H1 (cell line): ENCODE measurements around the gene PLEKHA1. TPM values are rescaled to one million over a fixed set of nuclear protein-coding genes. Genes with fewer than 3 reads are reported as not detected.

ENCODE experiments used
- CTCF ChIA-PET: fragments of 300-600 bp; sonication (Branson Sonifier 250); formaldehyde crosslinking; loops from one replicate; lab custom pipeline; 2021; ENCODE audit not compliant: partially characterized antibody; lab: Charles Lee
- POLR2A ChIA-PET: fragments of 300-600 bp; sonication (Branson Sonifier 250); formaldehyde crosslinking; loops from one replicate; lab custom pipeline; 2021; ENCODE audit warnings: inconsistent platforms; ENCODE audit not compliant: partially characterized antibody; lab: Charles Lee
- DNase-seq, 2 experiments: peaks; one replicate each; pipeline versions ENCODE4 v3.0.0 to v3.0.0-alpha.2; 2010 to 2022; ENCODE audit warnings: low spot score in 2 of 2, low read depth in 1 of 2, mixed read lengths in 1 of 2
- FAIRE-seq: peaks from 2 replicates; lab custom pipeline; 2011; peaks lifted over from hg19 to GRCh38; lab: Jason Lieb, UNC
- H2AFZ ChIP-seq: 2 replicates; pipeline ENCODE4 v1.8.1; 2012; ENCODE audit warnings: low read length, inconsistent platforms
- H2AK5ac ChIP-seq: 2 replicates; pipeline ENCODE4 v1.6.1; 2013; ENCODE audit warnings: low read depth, low read length
- H2BK120ac ChIP-seq: replicated peaks from 2 replicates; pipeline ENCODE3; 2013; ENCODE audit warnings: low read depth, low read length, inconsistent platforms
- H2BK12ac ChIP-seq: 2 replicates; pipeline ENCODE4 v1.6.1; 2013; ENCODE audit warnings: low read depth, low read length
- H2BK15ac ChIP-seq: 2 replicates; pipeline ENCODE4 v1.6.1; 2013; ENCODE audit warnings: low read length
- H2BK20ac ChIP-seq: 2 replicates; pipeline ENCODE4 v1.6.1; 2013; ENCODE audit warnings: low read length
- H2BK5ac ChIP-seq: 2 replicates; pipeline ENCODE4 v1.6.1; 2013; ENCODE audit warnings: low read depth, low read length
- H3K14ac ChIP-seq: 2 replicates; pipeline ENCODE4 v1.6.1; 2013; ENCODE audit warnings: inconsistent platforms; ENCODE audit not compliant: insufficient read length
- H3K18ac ChIP-seq: 2 replicates; pipeline ENCODE4 v1.6.1; 2013; ENCODE audit warnings: low read length; ENCODE audit errors: extremely low read depth
- H3K23ac ChIP-seq: 2 replicates; pipeline ENCODE4 v1.6.1; 2013; ENCODE audit warnings: inconsistent platforms; ENCODE audit not compliant: insufficient read length
- H3K23me2 ChIP-seq: 2 replicates; pipeline ENCODE4 v1.6.1; 2013; ENCODE audit warnings: low read depth, low read length
- H3K27ac ChIP-seq: 2 replicates; pipeline ENCODE4 v1.6.1; 2011; ENCODE audit warnings: low read depth, low read length, inconsistent platforms
- H3K27me3 ChIP-seq, 4 experiments: replicated peaks in 1 of 4; 1 replicate in 1 of 4; 2 replicates in 3 of 4; pipeline versions ENCODE4 v1.6.1 to v1.8.1; 2011 to 2013; ENCODE audit warnings: low read length in 3 of 4, mild to moderate bottlenecking in 3 of 4, inconsistent platforms in 2 of 4, mixed read lengths in 2 of 4, moderate library complexity in 1 of 4; ENCODE audit not compliant: control insufficient read depth in 3 of 4, insufficient read depth in 3 of 4; ENCODE audit errors: extremely low read depth in 1 of 4
- H3K36me3 ChIP-seq, 4 experiments: 2 replicates each; pipeline versions ENCODE4 v1.6.1 to v1.8.1; 2011 to 2013; ENCODE audit warnings: mild to moderate bottlenecking in 4 of 4, low read length in 3 of 4, moderate library complexity in 2 of 4, control low read depth in 1 of 4, inconsistent platforms in 1 of 4; ENCODE audit not compliant: insufficient read depth in 4 of 4, control insufficient read depth in 2 of 4
- H3K4ac ChIP-seq: replicated peaks from 2 replicates; pipeline ENCODE3; 2013; ENCODE audit warnings: low read length, low read depth, mixed read lengths, inconsistent platforms; ENCODE audit not compliant: insufficient read length
- H3K4me1 ChIP-seq, 4 experiments: replicated peaks in 1 of 4; 1 replicate in 1 of 4; 2 replicates in 3 of 4; pipeline versions ENCODE4 v1.6.1 to v1.8.1; 2011 to 2013; ENCODE audit warnings: low read length in 3 of 4, inconsistent platforms in 2 of 4, mixed read lengths in 1 of 4; ENCODE audit not compliant: insufficient read depth in 4 of 4, control insufficient read depth in 3 of 4
- H3K4me2 ChIP-seq, 2 experiments: 2 replicates each; pipeline versions ENCODE4 v1.6.1 to v1.8.1; 2011 to 2013; ENCODE audit warnings: low read depth in 2 of 2, low read length in 2 of 2, control low read depth in 1 of 2, inconsistent platforms in 1 of 2, mild to moderate bottlenecking in 1 of 2; ENCODE audit not compliant: insufficient read depth in 1 of 2
- H3K4me3 ChIP-seq, 4 experiments: fragments of 200-600, 300-600 bp in 1 of 4; sonication (generic), shearing (Covaris generic), sonication (Bioruptor Twin) in 1 of 4; 2 replicates each; pipeline versions ENCODE4 v1.5.1 to v1.8.1; 2011 to 2016; ENCODE audit warnings: low read length in 4 of 4, low read depth in 3 of 4, control low read depth in 2 of 4, inconsistent platforms in 2 of 4, mild to moderate bottlenecking in 2 of 4, mixed read lengths in 1 of 4, moderate library complexity in 1 of 4; ENCODE audit not compliant: insufficient read depth in 2 of 4; ENCODE audit errors: extremely low read depth in 1 of 4
- H3K56ac ChIP-seq: replicated peaks from 2 replicates; pipeline ENCODE3; 2013; ENCODE audit warnings: low read depth, mild to moderate bottlenecking, mixed read lengths, low read length, inconsistent platforms; ENCODE audit not compliant: insufficient read length
- H3K79me1 ChIP-seq: 2 replicates; pipeline ENCODE4 v1.6.1; 2013; ENCODE audit warnings: low read depth, low read length, control low read depth
- H3K79me2 ChIP-seq, 2 experiments: 2 replicates each; pipeline versions ENCODE4 v1.6.1 to v1.8.1; 2012 to 2013; ENCODE audit warnings: low read length in 2 of 2, mild to moderate bottlenecking in 2 of 2, inconsistent platforms in 1 of 2; ENCODE audit not compliant: insufficient read depth in 2 of 2, control insufficient read depth in 1 of 2
- H3K9ac ChIP-seq, 4 experiments: replicated peaks in 1 of 4; 1 replicate in 1 of 4; 2 replicates in 3 of 4; pipeline versions ENCODE4 v1.6.1 to v1.8.1; 2011 to 2013; ENCODE audit warnings: low read depth in 3 of 4, low read length in 3 of 4, control low read depth in 2 of 4, mild to moderate bottlenecking in 2 of 4, moderate library complexity in 2 of 4, inconsistent platforms in 1 of 4; ENCODE audit errors: extremely low read depth in 1 of 4
- H3K9me3 ChIP-seq, 2 experiments: 2 replicates each; pipeline versions ENCODE4 v1.6.1 to v1.8.1; 2012 to 2013; ENCODE audit warnings: mild to moderate bottlenecking in 2 of 2, moderate library complexity in 2 of 2, control low read depth in 1 of 2, inconsistent platforms in 1 of 2, low read depth in 1 of 2, low read length in 1 of 2, mixed read lengths in 1 of 2; ENCODE audit not compliant: insufficient read depth in 2 of 2
- H4K20me1 ChIP-seq, 2 experiments: replicated peaks in 1 of 2; 2 replicates each; pipeline versions ENCODE3 to v1.8.1; 2011 to 2013; ENCODE audit warnings: inconsistent platforms in 2 of 2, low read length in 2 of 2, mild to moderate bottlenecking in 1 of 2; ENCODE audit not compliant: insufficient read depth in 2 of 2, control insufficient read depth in 1 of 2
- H4K5ac ChIP-seq: 2 replicates; pipeline ENCODE4 v1.6.1; 2013; ENCODE audit warnings: low read length, low read depth, mixed read lengths, inconsistent platforms; ENCODE audit not compliant: insufficient read length
- H4K8ac ChIP-seq: 2 replicates; pipeline ENCODE4 v1.8.0; 2013; ENCODE audit warnings: mild to moderate bottlenecking, moderate library complexity, low read length, inconsistent platforms; ENCODE audit not compliant: insufficient read depth; ENCODE audit errors: extremely low read depth
- H4K91ac ChIP-seq: replicated peaks from 2 replicates; pipeline ENCODE3; 2013; ENCODE audit warnings: low read length, mixed read lengths, inconsistent platforms; ENCODE audit not compliant: insufficient read length
- BACH1 ChIP-seq: IDR thresholded peaks from 2 replicates; pipeline ENCODE4 v1.6.1; 2012; ENCODE audit warnings: low read length, improper control_type of control experiment
- CEBPB ChIP-seq: IDR thresholded peaks from 2 replicates; pipeline ENCODE4 v1.6.1; 2012; ENCODE audit warnings: low read depth, low read length
- CREB1 ChIP-seq: IDR thresholded peaks from 2 replicates; pipeline ENCODE4 v1.6.1; 2012; ENCODE audit warnings: inconsistent platforms
- GTF2F1 ChIP-seq: IDR thresholded peaks from 2 replicates; pipeline ENCODE4 v1.6.1; 2012; ENCODE audit warnings: low read depth, low read length, improper control_type of control experiment, borderline replicate concordance
- KDM1A ChIP-seq: fragments of 200-600, 300-600 bp; sonication (generic); IDR thresholded peaks from 2 replicates; pipeline ENCODE4 v1.7.1; 2016; ENCODE audit warnings: mild to moderate bottlenecking, low read length, borderline replicate concordance
- NRF1 ChIP-seq: IDR thresholded peaks from 2 replicates; pipeline ENCODE4 v1.6.1; 2011; ENCODE audit warnings: mild to moderate bottlenecking, low read depth, low read length, improper control_type of control experiment
- RFX5 ChIP-seq: IDR thresholded peaks from 2 replicates; pipeline ENCODE4 v1.6.1; 2011; ENCODE audit warnings: low read depth, low read length, improper control_type of control experiment, borderline replicate concordance
- SAP30 ChIP-seq: fragments of 300-600 bp; sonication (generic); IDR thresholded peaks from 2 replicates; pipeline ENCODE4 v1.7.1; 2012; ENCODE audit warnings: low read length, moderate library complexity, mild to moderate bottlenecking, inconsistent platforms; ENCODE audit not compliant: insufficient read depth, insufficient replicate concordance
- SRF ChIP-seq: IDR thresholded peaks from 2 replicates; pipeline ENCODE4 v1.6.1; 2011; ENCODE audit warnings: mild to moderate bottlenecking, low read depth, low read length, moderate library complexity
- WGBS, 2 experiments: shearing (Covaris generic) in 1 of 2; methylation state at CpG; one replicate each; pipeline versions ENCODE4 v1.1.6 to v1.1.7; 2013 to 2015; ENCODE audit warnings: low lambda C conversion rate in 2 of 2, mixed read lengths in 2 of 2, inconsistent platforms in 1 of 2, low coverage in 1 of 2, missing lambda C conversion rate in 1 of 2; ENCODE audit not compliant: insufficient replicate concordance in 2 of 2, insufficient coverage in 1 of 2, insufficient read length in 1 of 2; ENCODE audit errors: extremely low coverage in 1 of 2, missing lambda C conversion rate in 1 of 2; 5-methylcytosine and 5-hydroxymethylcytosine counted together
- polyA plus RNA-seq, 7 experiments: library from polyadenylated mRNA; depleted of rRNA in 3 of 7; stranded (reverse) in 5 of 7; unstranded in 2 of 7; fragments of >200 nt in 5 of 7; fragments of 200-250 nt in 2 of 7; gene quantifications; 1 replicate in 5 of 7; 2 replicates in 1 of 7; 4 replicates in 1 of 7; pipeline versions ENCODE4 v1.2.1 to v1.2.3, GENCODE V29; 2011 to 2013; ENCODE audit warnings: missing spikeins in 2 of 7, mixed read lengths in 2 of 7
- total RNA-seq: library from RNA; stranded (reverse); fragmentation: NEBNext Ultra II Directional; extraction: Animal tissue kit (Norgen Biotek cat#: 25700); gene quantifications from 2 replicates; pipeline ENCODE4 v1.2.1, GENCODE V29; 2021
- TF ChIP-seq, protein P1 (sequence below): IDR thresholded peaks from 2 replicates; pipeline ENCODE4 v1.6.1; 2011; ENCODE audit warnings: low read length, improper control_type of control experiment
- TF ChIP-seq, protein P2 (sequence below), 3 experiments: IDR thresholded peaks; 1 replicate in 2 of 3; 2 replicates in 1 of 3; pipeline versions ENCODE4 v1.5.1 to v1.6.1; 2011; ENCODE audit warnings: low read length in 3 of 3, mild to moderate bottlenecking in 3 of 3, inconsistent platforms in 2 of 3, low read depth in 1 of 3, moderate library complexity in 1 of 3; ENCODE audit not compliant: insufficient read depth in 1 of 3; ENCODE audit errors: control extremely low read depth in 1 of 3

PLEKHA1 gene
- total and polyA plus RNA-seq, 2 of the 8 experiments (the other 6 are each of a cell fraction or from before 2014, with no cell fraction given) = 15.6 to 39.7 TPM

DNA sequence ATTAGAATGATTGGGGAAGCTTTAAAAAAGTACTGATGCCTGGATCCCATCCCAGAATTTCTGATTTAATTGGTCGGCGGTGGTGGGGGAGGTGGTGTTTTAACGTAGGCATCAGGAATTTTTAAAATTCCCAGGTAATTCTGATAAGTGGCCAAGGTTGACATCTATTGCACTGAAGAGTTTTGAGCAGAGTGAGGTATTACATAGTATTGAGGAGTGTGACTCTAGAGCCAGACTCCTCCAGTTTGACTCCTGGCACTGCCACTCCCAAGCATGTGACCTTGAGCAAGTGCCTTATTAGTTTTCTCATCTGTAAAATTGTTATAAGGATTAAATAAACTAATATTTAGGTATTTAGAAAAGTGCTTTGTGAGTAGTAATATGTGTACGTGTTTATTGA lies 6.2 kb downstream of the PLEKHA1 start:
- POLR2A ChIA-PET = interaction anchor here (0.6 kb wide), 1 partner anchor 589 kb away, joined by 3 read pairs; no protein-coding TSS in a partner anchor
- peaks cover 14 to 94% of the 10 kb centered on the region in 2 experiments; a peak in 3 of 4 replicates for H3K79me2 ChIP-seq
- CTCF ChIA-PET = no interaction called here
- no peak for TF ChIP-seq BACH1
- TF ChIP-seq, protein P1, sequence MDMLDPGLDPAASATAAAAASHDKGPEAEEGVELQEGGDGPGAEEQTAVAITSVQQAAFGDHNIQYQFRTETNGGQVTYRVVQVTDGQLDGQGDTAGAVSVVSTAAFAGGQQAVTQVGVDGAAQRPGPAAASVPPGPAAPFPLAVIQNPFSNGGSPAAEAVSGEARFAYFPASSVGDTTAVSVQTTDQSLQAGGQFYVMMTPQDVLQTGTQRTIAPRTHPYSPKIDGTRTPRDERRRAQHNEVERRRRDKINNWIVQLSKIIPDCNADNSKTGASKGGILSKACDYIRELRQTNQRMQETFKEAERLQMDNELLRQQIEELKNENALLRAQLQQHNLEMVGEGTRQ = no peak
- TF ChIP-seq RFX5 = no peak
- no peak for TF ChIP-seq SRF
- TF ChIP-seq KDM1A = no peak
- no peak for TF ChIP-seq CEBPB
- TF ChIP-seq SAP30 = no peak
- TF ChIP-seq, protein P2, sequence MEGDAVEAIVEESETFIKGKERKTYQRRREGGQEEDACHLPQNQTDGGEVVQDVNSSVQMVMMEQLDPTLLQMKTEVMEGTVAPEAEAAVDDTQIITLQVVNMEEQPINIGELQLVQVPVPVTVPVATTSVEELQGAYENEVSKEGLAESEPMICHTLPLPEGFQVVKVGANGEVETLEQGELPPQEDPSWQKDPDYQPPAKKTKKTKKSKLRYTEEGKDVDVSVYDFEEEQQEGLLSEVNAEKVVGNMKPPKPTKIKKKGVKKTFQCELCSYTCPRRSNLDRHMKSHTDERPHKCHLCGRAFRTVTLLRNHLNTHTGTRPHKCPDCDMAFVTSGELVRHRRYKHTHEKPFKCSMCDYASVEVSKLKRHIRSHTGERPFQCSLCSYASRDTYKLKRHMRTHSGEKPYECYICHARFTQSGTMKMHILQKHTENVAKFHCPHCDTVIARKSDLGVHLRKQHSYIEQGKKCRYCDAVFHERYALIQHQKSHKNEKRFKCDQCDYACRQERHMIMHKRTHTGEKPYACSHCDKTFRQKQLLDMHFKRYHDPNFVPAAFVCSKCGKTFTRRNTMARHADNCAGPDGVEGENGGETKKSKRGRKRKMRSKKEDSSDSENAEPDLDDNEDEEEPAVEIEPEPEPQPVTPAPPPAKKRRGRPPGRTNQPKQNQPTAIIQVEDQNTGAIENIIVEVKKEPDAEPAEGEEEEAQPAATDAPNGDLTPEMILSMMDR (IDR thresholded peaks at IDR 0.05; ENCODE audit: control extremely low read depth in 1 of 3, insufficient read depth in 1 of 3, low read depth in 1 of 3, low read length in 3 of 3) = no peak
- no peak for TF ChIP-seq CREB1
- TF ChIP-seq NRF1 = no peak
- TF ChIP-seq GTF2F1 = no peak

More for the DNA sequence above, 6.2 kb downstream of the PLEKHA1 start:
- no peak overlapping the region for H3K4me2 ChIP-seq
- no peaks in the 10 kb centered on the region for H3K23me2 ChIP-seq
- H3K79me1 ChIP-seq = peaks cover 6% of the 10 kb centered on the region; the same call in 1 of the 2 replicates
- no peaks in the 10 kb centered on the region; a peak in 3 of 8 replicates for H3K36me3 ChIP-seq
- H3K4ac ChIP-seq = no peak overlapping the region
- FAIRE-seq (no peak), DNase-seq (no peak)
- H2BK15ac ChIP-seq = no peak overlapping the region
- H3K27ac ChIP-seq = no peak overlapping the region
- H3K18ac ChIP-seq = no peak overlapping the region
- H3K4me1 ChIP-seq = peaks cover 0 to 3% (median 0%) of the 10 kb centered on the region in 4 experiments; a peak in 1 of 7 replicates
- H2BK20ac ChIP-seq = no peak overlapping the region
- no peak overlapping the region for H3K9ac ChIP-seq
- no peak overlapping the region for H2AK5ac ChIP-seq
- no peak overlapping the region for H2BK5ac ChIP-seq
- no peaks in the 10 kb centered on the region for H3K9me3 ChIP-seq
- WGBS, 2 experiments = 89 to 100% methylated on average over 1 to 4 of the region's 4 CpGs
- H3K56ac ChIP-seq = no peak overlapping the region
- peaks cover 0 to 2% of the 10 kb centered on the region in 2 experiments for H4K20me1 ChIP-seq
- H4K8ac ChIP-seq = no peak overlapping the region
- no peak overlapping the region for H4K5ac ChIP-seq
- H2AFZ ChIP-seq = no peak overlapping the region
- no peak overlapping the region for H3K23ac ChIP-seq
- H2BK12ac ChIP-seq = no peak overlapping the region
- no peak overlapping the region for H2BK120ac ChIP-seq
- no peak overlapping the region for H3K4me3 ChIP-seq
- no peaks in the 10 kb centered on the region for H3K27me3 ChIP-seq
- H4K91ac ChIP-seq = no peak overlapping the region
- H3K14ac ChIP-seq = no peak overlapping the region
